UCSD-AML1 (cell line): ENCODE data around the gene BARX2.
"Not testable (repeated sequence)": the region's sequence is repeated elsewhere in the genome, so short reads cannot be mapped to it uniquely, and the experiment has no call there.

ENCODE experiments used
- DNase-seq: peaks from one replicate; lab custom pipeline; 2025; ENCODE audit not compliant: unreplicated experiment; lab: John Stamatoyannopoulos, UW

BARX2 gene, protein sequence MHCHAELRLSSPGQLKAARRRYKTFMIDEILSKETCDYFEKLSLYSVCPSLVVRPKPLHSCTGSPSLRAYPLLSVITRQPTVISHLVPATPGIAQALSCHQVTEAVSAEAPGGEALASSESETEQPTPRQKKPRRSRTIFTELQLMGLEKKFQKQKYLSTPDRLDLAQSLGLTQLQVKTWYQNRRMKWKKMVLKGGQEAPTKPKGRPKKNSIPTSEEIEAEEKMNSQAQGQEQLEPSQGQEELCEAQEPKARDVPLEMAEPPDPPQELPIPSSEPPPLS

DNA sequence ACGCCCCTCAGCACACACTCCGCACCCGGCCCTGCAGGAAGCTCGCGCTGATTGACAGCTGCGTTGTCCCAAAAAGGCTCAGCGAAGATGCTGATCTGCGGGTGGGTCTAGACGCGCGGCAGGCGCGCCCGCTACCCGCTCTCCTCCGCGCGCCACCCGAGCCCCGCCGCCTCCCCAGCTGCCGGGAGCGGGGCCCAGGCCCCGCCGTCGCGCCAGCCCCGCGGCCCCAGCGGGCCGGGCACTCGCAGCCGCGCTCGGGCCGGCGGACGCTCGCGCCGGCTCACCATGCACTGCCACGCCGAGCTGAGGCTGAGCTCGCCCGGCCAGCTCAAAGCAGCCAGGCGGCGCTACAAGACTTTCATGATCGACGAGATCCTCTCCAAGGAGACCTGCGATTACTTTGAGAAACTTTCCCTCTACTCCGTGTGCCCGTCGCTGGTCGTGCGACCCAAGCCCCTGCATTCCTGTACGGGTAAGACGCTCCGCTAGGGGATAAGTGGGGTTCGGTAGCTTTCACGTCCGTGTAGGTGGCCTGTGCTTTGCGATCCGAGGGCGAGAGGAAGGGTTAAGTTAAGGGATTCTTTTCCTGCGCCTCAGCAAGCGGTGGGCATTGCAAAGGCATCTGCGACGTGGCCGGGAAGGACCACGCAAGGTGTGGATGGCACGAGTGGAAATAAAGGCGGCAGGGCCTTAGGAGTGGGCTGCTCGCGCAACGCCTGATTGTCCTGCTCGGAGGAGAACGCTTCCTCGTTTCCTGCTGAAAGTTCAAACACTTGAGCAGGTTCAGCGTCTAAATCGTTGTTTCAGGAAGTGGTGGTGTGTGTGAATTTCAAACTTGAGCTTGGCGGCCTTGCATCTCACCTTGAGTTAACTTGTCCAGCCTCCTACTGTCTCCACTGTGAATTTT is at the start of gene BARX2:
Gene BARX2 (plus strand): TSS at position 98 of the 907 bp plus-strand sequence. CDS start 188 bp downstream, at position 286.
- no peak for DNase-seq

DNA sequence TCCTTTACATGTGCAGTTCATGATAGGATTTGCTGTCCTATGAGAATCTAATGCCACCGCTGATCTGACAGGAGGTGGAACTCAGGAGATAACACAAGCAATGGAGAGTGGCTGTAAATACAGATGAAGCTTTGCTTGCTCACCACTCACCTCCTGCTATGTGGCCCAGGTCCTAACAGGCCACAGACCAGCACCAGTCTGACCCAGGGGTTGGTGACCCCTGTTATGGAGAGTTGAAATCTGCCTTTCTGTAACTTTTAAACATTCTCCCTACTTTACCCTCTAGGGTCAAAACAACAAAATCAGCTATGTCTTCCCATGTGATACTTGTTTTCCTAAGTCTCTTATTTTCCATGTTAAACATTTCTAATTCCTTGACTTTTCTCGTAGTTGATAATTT is 48.7 kb upstream of the BARX2 start:
- DNase-seq, result no peak

DNA sequence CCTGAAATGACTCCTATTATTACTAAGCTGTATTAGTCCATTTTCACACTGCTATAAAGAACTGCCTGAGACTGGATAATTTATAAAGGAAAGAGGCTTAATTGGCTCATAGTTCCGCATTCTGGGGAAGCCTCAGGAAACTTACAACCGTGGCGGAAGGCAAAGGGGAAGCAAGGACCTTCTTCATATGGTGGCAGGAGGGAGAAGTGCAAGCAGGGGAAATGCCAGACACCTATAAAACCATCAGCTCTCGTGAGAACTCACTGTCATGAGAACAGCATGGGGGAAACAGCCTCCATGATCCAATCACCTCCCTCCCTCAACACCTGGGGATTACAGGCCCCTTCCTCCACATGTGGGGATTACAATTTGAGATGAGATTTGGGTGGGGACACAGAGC is 47.9 kb upstream of the BARX2 start:
- DNase-seq, result not testable (repeated sequence)

DNA sequence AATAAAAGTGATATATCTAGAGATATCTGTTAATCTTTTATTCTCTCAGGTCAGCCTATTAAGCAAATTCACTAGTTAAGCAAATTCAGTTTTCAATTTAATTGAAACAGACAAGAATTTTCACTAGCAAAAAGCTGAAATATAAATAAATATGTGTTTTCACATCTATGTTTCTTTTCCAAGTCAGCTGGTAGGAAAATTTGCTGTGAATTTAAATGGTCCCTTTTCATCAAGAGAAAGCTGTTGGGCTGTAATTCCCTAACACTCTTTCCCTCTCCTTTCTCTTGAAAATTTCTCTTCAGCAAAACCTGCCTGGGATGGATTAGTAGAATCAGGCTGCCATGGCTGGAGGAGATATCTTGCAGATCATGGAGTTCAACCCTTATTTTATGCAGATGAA is 46.9 kb upstream of the BARX2 start:
- no peak for DNase-seq

DNA sequence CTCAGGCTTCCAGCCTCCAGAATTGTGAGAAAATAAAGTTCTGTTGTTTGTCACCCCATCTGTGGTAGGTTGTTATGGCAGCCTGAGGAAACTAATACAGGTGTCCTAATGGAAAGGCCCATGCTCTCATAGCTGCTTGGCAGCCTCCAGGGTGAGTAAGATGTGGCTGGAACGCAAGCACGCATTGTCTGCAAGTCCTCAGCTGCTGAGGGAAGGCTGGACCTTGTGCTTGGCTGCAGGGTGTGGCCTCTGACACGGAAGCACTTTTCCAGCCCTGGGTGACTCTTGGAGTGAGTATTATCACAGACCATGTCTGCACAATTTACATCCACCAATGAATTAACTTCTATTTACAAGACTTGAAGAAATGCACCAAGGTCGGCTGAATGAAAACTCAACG is 44.4 kb upstream of the BARX2 start:
- DNase-seq, result no peak

DNA sequence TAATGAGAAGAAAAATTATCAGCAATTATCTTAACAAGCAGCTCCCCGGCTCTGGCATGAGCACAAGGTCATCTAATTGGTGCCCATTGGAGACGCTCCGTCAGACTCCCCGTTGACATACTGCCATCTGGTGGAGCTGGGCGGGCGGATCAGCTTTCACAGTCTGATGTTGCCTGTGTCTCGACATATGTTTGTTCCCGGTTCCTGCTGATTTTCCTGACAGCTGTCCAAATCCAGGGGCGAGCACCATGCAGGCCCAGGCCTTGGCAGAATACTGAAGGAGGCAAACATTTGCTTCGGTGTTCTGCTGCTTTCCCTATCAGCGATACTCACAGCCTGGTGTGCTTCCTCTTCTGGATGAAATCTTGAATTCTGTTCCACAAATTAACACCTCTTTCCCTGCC is 43.8 kb upstream of the BARX2 start:
- peak; percentile 67 for DNase-seq

DNA sequence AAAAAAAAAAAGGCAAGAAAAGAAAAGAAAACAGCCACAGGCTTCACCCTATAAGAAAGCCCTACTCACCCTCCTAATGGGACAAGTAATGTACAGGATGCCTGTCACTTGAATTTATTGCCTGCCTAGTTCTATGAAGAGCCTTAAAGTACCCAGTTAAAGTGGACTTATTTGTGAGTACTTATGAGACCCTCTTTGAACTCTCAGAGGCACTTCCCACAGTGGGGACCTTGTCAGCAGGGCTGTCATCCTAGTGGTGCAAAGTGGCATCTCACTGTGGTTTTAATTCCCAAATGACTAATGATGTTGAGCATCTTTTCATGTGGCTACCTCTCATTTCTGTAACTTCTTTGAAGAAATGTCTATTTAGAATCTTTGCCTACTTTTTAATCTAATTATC is 41.8 kb upstream of the BARX2 start:
- DNase-seq, result no peak

DNA sequence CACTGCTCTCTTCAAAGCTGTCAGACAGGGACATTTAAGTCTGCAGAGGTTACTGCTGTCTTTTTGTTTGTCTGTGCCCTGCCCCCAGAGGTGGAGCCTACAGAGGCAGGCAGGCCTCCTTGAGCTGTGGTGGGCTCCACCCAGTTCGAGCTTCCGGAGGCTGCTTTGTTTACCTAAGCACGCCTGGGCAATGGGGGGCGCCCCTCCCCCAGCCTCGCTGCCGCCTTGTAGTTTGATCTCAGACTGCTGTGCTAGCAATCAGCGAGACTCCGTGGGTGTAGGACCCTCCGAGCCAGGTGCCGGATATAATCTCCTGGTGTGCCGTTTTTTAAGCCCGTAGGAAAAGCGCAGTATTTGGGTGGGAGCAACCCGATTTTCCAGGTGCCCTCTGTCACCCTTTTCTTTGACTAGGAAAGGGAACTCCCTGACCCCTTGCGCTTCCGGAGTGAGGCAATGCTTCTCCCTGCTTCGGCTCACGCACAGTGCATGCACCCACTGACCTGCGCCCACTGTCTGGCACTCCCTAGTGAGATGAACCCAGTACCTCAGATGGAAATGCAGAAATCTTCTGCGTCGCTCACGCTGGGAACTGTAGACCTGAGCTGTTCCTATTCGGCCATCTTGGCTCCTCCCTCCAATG is 31.2 kb upstream of the BARX2 start:
- not testable (repeated sequence) for DNase-seq

DNA sequence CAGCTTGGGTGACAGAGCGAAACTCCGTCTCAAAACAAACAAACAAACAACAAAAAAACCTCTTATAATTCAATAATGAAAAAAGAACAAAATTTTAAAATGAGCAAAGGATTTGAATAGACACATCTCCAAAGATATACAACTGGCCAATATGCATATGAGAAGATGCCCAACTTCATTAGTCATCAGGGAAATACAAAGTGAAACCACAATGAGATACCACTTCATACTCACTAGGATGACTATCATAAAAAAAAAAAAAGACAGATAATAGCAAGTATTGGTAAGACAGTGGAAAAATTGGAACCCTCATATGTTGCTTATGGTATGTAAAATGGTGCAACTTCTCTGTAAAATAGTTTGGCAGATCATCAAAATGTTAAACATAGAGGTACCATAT is 28.7 kb upstream of the BARX2 start:
- no peak for DNase-seq

DNA sequence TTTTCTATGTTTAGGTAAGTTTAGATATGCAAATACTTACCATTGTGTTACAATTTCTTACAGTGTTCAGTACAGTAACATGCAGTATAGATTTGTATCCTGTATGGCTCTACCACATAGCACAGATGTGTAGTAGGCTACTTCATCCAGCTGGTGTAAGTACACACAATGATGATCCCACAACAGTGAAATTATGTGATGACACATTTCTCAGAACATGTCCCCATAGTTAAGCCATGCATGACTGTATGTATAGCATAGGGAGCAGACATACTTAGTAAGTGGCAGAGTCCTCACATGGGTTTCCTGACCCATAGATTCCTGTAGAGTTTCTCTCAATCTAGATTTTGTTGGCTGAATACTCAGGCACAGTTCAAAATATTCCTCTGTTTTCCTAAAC is 26.8 kb upstream of the BARX2 start:
- DNase-seq, result no peak

DNA sequence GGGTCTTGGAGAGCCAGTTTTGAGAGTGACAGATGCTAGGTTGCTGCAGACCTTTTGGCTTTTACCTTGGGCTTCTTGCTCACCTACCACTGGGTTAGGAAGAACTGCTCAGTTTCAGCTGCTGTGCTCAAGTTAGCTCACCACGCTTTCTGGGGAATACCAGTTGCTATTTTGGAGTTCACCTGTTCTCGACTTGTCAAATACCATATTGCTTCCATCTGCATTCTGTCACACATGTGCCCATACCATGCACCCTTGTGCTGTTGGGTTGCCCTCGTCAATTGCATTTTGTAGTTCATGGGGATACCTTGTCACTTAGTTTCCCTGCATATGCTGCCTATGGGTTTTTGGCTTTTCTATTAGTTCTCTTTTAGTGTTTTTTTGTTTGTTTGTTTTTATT is 23.0 kb upstream of the BARX2 start:
- no peak for DNase-seq

DNA sequence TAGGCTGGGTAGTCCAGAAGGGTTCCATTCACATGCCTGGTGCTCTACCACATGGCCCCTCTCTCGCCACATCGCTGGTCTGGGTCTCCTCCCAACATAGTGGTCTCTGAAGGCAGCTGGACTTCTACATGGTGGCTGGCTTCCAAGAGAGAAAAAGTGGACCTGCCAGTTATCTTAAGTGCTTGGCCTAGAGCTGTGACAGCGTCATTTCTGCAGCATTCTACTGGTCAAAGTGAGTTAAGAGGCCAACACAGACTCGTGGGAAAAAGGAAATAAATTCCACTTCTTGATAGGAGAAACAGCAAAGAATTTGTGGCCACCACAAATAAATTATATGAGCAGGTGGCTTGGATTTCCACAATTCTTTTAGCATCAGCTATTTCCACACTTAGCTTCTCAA is 21.0 kb upstream of the BARX2 start:
- no peak for DNase-seq

DNA sequence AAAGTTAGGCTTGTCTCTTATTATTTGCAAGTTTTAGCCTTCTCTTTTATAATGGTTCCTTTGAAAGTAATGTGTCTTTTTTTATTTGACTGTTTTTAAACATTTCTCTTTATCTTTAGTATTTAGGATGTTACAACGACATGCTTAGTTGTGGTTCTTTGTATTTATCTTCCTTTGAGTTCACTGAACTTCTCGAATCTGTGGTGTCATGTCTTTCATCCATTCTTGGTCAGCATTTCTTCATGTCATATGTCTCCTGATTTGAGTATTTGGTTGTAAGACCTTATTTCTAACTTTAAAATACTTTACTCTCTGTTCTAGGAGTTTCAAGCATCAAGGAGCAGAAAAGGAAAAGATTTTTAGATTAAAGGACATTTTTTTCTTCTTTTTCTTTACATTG is 15.9 kb upstream of the BARX2 start:
- DNase-seq, result no peak

DNA sequence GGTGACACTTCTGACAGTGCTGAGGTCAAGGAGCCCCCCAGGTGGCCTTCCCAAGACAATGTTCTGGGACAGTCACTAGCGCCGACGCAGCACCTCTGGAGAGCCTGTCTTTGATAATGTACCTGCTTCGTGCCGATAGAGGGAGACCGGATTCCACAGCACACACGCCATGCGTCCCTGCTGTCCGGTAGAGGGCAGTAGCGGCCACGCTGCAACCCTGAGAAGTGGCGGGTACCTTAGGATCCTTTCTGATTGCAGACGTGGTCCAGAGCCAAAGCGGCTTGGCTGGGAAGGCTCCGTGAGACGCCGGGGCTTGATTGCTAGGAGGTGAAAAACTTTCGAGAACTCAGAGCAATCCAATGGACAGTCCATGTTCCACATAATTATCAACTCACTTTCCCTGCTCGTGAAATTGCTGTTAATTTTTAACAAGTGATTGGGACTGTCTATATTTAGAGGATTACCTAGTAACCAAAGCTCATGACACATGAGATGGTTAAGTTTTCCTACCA is 11.4 kb upstream of the BARX2 start:
- peak; percentile 76 for DNase-seq

DNA sequence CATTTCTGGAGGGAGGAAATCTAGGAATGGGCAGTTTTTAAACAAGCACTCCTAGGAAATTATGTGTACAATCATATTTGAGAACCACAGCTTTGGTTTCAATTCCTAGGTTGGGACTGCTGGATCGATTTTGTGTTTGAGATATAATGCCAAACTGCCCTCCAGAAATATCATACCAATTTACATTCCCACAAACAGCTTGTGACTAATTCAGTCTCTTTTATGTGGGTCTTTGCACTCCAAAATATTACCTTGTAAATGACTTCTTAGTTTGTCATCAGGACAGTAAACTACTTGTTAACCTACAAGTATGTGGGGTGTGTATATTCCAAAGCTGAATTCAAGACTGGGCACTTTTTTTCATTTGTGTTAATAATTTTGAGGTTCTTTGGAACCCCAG is 9.8 kb upstream of the BARX2 start:
- no peak for DNase-seq

DNA sequence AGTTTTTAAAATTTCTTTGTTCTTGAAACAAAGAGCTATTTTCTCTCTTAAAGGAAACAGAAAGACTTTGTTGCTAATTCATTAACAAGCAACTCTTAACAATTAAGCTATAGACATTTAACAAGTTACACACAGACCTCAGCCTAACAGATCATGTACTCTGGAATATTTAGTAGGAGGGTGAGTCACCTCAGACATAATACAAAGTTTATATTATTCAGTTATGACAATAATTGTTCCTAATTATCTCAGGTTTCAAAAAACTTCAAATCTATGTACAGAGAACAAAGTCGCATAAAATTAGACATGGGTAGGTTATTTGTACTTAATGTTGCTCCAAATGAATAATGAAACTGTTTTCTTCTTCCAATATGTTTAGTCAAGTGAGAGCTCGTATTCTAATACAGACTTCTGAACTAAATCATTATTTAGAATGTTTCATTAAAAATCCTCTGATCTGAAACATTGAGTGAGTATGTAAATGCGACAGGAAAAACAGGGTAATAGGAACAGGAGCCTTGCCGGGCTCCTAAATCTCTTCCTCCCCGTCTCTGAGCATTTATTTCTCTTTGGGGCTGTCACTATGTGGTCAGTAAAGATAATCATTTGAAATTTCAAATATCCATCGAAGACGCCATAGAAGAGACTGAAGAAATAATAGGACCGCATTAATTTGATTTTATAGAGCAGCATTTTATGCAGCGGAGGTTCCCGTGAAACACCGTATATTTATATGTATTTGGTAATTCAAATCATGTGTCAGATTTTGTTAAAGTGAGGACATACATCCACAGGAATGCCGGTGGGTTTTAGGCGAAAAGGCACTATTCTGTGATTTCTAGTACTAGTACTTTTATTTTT is 8.7 kb upstream of the BARX2 start:
- DNase-seq, result no peak

DNA sequence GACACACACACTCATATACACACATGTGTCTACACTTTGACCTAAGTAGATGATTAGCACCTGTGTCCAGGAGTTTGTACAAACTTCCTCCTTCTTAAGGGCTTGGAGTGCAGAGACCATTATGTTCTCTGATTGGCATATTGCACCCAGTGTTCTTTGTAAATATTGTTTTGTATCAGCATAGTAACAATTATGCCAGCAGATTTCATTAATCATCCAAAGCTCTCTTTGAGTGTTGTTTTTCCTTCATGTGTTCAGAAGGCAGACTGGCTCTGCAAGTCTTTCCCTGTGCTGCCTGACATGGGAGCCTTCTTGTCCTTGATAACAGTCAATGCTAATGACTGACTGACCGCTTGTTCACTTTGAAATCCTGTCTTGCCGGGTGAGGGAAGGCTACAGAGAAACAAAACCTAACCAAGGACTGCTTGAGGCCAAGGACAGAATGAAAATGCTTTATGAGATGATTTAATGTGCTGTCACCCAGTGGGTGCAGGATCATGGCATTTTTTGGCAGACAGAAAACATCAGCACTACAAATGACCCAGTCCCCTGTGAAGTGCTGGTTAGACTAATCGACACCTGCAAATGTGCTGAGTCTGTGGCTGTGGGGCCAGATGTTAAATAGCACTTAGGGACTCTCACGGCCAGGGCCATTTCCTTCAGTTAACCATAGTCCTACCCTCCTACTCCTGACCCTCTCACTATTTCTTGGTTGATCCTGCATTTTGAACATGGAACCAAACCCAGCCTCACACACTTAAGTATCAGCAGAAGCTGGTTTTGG is 6.6 kb upstream of the BARX2 start:
- DNase-seq, result no peak

DNA sequence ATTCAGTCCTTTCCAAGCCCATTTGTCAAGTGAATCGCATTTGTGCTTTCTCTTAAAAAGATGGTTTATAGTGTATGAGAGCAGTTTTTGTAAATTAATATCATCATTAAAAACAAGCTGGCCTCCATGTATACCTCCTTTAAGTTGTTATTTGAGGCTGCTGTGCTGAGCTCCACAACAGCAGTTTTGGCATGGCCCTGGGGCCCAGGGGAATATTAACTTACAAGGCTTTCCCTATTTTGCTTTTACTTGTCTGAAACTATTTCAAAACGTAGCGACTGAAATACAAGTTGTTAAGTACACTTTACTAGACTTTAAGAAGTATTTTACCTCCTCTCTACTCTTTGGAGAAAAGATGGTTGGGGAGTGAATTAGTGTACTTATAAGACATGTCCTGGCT is 4.9 kb upstream of the BARX2 start:
- no peak for DNase-seq

DNA sequence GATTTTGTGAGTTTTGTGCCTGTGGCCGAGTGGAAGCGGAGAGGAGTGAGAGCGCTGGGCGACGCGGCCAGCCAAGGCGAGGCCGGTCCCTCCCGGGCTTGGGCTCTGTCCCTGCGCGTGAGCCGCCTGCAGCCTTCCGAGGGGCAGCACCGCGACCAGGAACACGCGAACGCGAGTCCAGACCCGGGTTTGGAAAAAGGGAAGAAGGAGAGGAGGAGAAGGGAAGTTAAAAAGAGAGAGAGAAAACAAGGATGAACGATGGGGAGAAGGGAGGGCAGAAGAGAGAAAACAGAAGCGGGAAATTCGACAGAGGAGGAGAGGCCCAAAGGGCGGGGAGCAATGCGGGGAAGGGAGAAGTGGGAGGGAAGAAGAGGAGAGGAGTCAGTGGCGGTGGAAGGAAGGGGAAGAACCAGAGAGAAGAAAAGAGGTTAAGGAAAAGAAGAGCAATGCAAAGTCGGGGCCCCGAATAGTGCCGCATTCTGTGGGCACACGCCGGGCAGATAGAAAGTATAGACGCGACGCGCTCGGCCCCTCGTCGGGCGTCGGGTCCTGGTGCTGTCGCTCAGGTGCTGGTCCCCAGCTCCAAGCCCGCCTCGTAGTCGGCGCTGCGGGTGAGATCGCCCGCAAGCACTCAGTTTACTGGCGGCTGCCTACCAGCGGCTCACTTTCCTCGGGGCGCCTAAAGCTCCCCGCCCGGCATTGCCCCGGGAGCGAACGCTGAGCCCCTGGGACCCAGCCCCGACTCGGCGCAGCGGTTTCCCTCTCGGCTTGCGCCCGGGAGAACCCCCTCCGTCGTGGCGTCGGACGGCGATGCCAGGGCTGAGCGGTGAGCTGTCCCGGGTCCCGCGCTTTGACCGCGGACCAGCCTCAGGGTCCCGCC is 2.8 kb upstream of the BARX2 start:
- DNase-seq, result no peak
